HepG2 (cell line): ENCODE measurements around the gene COQ3. TPM values are rescaled to one million over a fixed set of nuclear protein-coding genes. Genes with fewer than 3 reads are reported as not detected.
A peak's percentile ranks its signal among the peaks of the same experiment; 100 is the strongest.

Experiments
- ATAC-seq: fragments of 200-7000 bp; cut with Tn5 transposase; 3 replicates; pipeline ENCODE4 v1.9.1; 2020; ENCODE audit warnings: mild to moderate bottlenecking, moderate library complexity
- BruUV-seq: library from RNA; stranded (reverse); fragments of 400-500 nt; replicated peaks from 2 replicates; lab custom pipeline; 2021; lab: Mats Ljungman, UMichigan
- CTCF ChIA-PET: fragments of 300-600 bp; formaldehyde crosslinking; extraction: SDS; loops from one replicate; lab custom pipeline; 2021; ENCODE audit warnings: low total read pairs, inconsistent platforms, low intra/inter-chr PET ratio; lab: Yijun Ruan, JAX
- POLR2A ChIA-PET: fragments of 350-600 bp; sonication (Branson Sonifier 250); formaldehyde crosslinking; loops from one replicate; lab custom pipeline; 2020; ENCODE audit warnings: antibody characterized with exemption, inconsistent platforms; lab: Yijun Ruan, JAX
- DNase-seq: peaks from one replicate; pipeline ENCODE4 v3.0.0-alpha.2; 2015; ENCODE audit warnings: low spot score
- FAIRE-seq: peaks from 3 replicates; lab custom pipeline; 2011; peaks lifted over from hg19 to GRCh38; lab: Jason Lieb, UNC
- H2AFZ ChIP-seq: one replicate; pipeline ENCODE4 v1.6.1; 2011; ENCODE audit warnings: low read length, inconsistent platforms
- H3K27ac ChIP-seq: fragments of 300-600 bp; 3 replicates; pipeline ENCODE4 v1.8.0; 2011; ENCODE audit warnings: mixed run types, mild to moderate bottlenecking, mixed read lengths, low read length, inconsistent platforms; ENCODE audit not compliant: insufficient read depth; ENCODE audit errors: extremely low read length
- H3K27me3 ChIP-seq, 2 experiments: fragments of 200-600 bp in 1 of 2; 2 replicates in 1 of 2; 3 replicates in 1 of 2; pipeline versions ENCODE4 v1.6.0 to v1.8.0; 2011; ENCODE audit warnings: low read length in 2 of 2, mild to moderate bottlenecking in 2 of 2, moderate library complexity in 2 of 2, inconsistent platforms in 1 of 2; ENCODE audit not compliant: insufficient read depth in 2 of 2, control insufficient read depth in 1 of 2
- H3K36me3 ChIP-seq, 2 experiments: fragments of 200-600 bp in 1 of 2; replicated peaks in 1 of 2; 2 replicates in 1 of 2; 3 replicates in 1 of 2; pipeline versions ENCODE4 v1.5.1 to v1.8.0; 2011; ENCODE audit warnings: low read length in 2 of 2, inconsistent platforms in 1 of 2; ENCODE audit not compliant: insufficient read depth in 2 of 2, control insufficient read depth in 1 of 2
- H3K4me1 ChIP-seq: 2 replicates; pipeline ENCODE4 v1.5.1; 2012; ENCODE audit warnings: low read length, inconsistent platforms; ENCODE audit not compliant: insufficient read depth
- H3K4me2 ChIP-seq: 2 replicates; pipeline ENCODE4 v1.6.0; 2011; ENCODE audit warnings: low read depth, low read length, inconsistent platforms
- H3K4me3 ChIP-seq, 3 experiments: fragments of 200-600 bp in 1 of 3; sonication (generic), shearing (Covaris generic) in 1 of 3; replicated peaks in 1 of 3; 2 replicates each; pipeline ENCODE4 v1.5.1; 2011 to 2016; ENCODE audit warnings: low read length in 3 of 3, inconsistent platforms in 2 of 3, low read depth in 2 of 3, mild to moderate bottlenecking in 2 of 3, control low read depth in 1 of 3, mixed read lengths in 1 of 3; ENCODE audit not compliant: insufficient read depth in 1 of 3
- H3K79me2 ChIP-seq: one replicate; pipeline ENCODE4 v1.6.1; 2011; ENCODE audit warnings: low read length, inconsistent platforms; ENCODE audit not compliant: insufficient read depth
- H3K9ac ChIP-seq: 2 replicates; pipeline ENCODE4 v1.6.0; 2011; ENCODE audit warnings: mild to moderate bottlenecking, low read depth, low read length, inconsistent platforms; ENCODE audit not compliant: insufficient read depth
- H3K9me3 ChIP-seq: 2 replicates; pipeline ENCODE4 v1.5.1; 2012; ENCODE audit warnings: mild to moderate bottlenecking, low read length
- H4K20me1 ChIP-seq: 2 replicates; pipeline ENCODE4 v1.6.0; 2011; ENCODE audit warnings: inconsistent platforms, mild to moderate bottlenecking, low read length, moderate library complexity; ENCODE audit not compliant: insufficient read depth
- KMT2B ChIP-seq: IDR thresholded peaks from 2 replicates; pipeline ENCODE4 v1.6.1; 2016; ENCODE audit warnings: missing genetic modification reagents, missing compliant biosample characterization
- PRDM15 ChIP-seq: sonication (generic); formaldehyde crosslinking; IDR thresholded peaks from 2 replicates; pipeline ENCODE4 v1.4.0; 2020; ENCODE audit warnings: missing genetic modification reagents
- ZNF317 ChIP-seq: sonication (generic); formaldehyde crosslinking; IDR thresholded peaks from 2 replicates; pipeline ENCODE4 v1.5.0; 2020; ENCODE audit warnings: mild to moderate bottlenecking, missing genetic modification reagents
- WGBS: methylation state at CpG from one replicate; pipeline ENCODE4 v1.1.6; 2017; ENCODE audit warnings: low lambda C conversion rate; 5-methylcytosine and 5-hydroxymethylcytosine counted together
- in situ Hi-C: cut with HindIII; loops from 2 replicates; pipeline ENCODE4 v1.10.0; 2017; ENCODE audit warnings: low pct_unique_long_range_greater_than_20kb; ENCODE audit not compliant: extremely low pct_ligation_motif_present
- intact Hi-C: fragments of 100-400 bp; cut with micrococcal nuclease; formaldehyde crosslinking; loops from one replicate; pipeline ENCODE4 v1.10.0; 2022; ENCODE audit not compliant: unreplicated experiment
- polyA plus RNA-seq, 8 experiments: library from polyadenylated mRNA; depleted of rRNA in 3 of 8; stranded (reverse) in 7 of 8; unstranded in 1 of 8; fragments of >200 nt; fragmentation: Illumina TruSeq in 4 of 8; extraction: Trizol in 4 of 8; gene quantifications; 2 replicates each; pipeline versions ENCODE4 v1.2.1 to v1.2.3, GENCODE V29; 2011 to 2016; ENCODE audit warnings: low read depth in 4 of 8, missing spikeins in 1 of 8, mixed read lengths in 1 of 8; ENCODE audit not compliant: insufficient read depth in 1 of 8
- total RNA-seq, 5 experiments: library from RNA; depleted of rRNA; stranded (reverse); fragments of >200 nt; fragmentation: Illumina TruSeq; extraction: Trizol; gene quantifications; 2 replicates each; pipeline ENCODE4 v1.2.3, GENCODE V29; 2016; ENCODE audit warnings: low read depth in 1 of 5

Gene COQ3
- total and polyA plus RNA-seq, 2 of the 13 experiments (the other 11 are each of a cell fraction or from before 2014, with no cell fraction given), result 5.3 to 20.5 TPM

GRCh38 chr6:99345164-99345563 is 48.8 kb downstream of the COQ3 start:
- ChIA-PET CTCF (no interaction called here), POLR2A (no interaction called here)
- no peaks in the 10 kb centered on the region for H4K20me1 ChIP-seq
- no peaks in the 10 kb centered on the region for H3K9me3 ChIP-seq
- no peaks in the 10 kb centered on the region for H3K79me2 ChIP-seq
- WGBS, result 15% methylated on average over 4 of the region's 4 CpGs
- no peak for ATAC-seq
- H3K4me1 ChIP-seq, result peaks cover 8% of the 10 kb centered on the region
- H3K27me3 ChIP-seq, result peaks cover 0 to 17% of the 10 kb centered on the region in 2 experiments; a peak in 4 of 5 replicates
- no peaks in the 10 kb centered on the region for H3K36me3 ChIP-seq
- H3K27ac ChIP-seq, result no peak overlapping the region
- no peak overlapping the region for H3K9ac ChIP-seq
- no peak for TF ChIP-seq KMT2B
- BruUV-seq, result no TSS peak
- intact Hi-C loops, result no loop called here
- H3K4me3 ChIP-seq, result no peak overlapping the region
- in situ Hi-C loops, result loop anchor here (25.0 kb wide), 1 partner anchor 467 kb away; no protein-coding TSS in a partner anchor
- no peak for FAIRE-seq
- no peak for DNase-seq
- H2AFZ ChIP-seq, result no peak overlapping the region
- H3K4me2 ChIP-seq, result no peak overlapping the region

GRCh38 chr6:99344289-99344688 is 49.7 kb downstream of the COQ3 start:
- DNase-seq (peak; percentile 9), FAIRE-seq (no peak), ATAC-seq (no peak)
- no peak overlapping the region for H3K4me2 ChIP-seq
- H3K27ac ChIP-seq, result no peak overlapping the region
- intact Hi-C loops, result no loop called here
- H3K79me2 ChIP-seq, result no peaks in the 10 kb centered on the region
- H3K9ac ChIP-seq, result no peak overlapping the region
- 0 out of 2 replicates have a peak, but pooled peaks cover 5% of the 10 kb centered on the region for H3K4me1 ChIP-seq
- no peak overlapping the region for H2AFZ ChIP-seq
- POLR2A ChIA-PET, result no interaction called here
- in situ Hi-C loops, result loop anchor here (25.0 kb wide), 1 partner anchor 468 kb away; no protein-coding TSS in a partner anchor
- BruUV-seq, result no TSS peak
- no peaks in the 10 kb centered on the region for H3K9me3 ChIP-seq
- H3K27me3 ChIP-seq, result peaks cover 0 to 16% of the 10 kb centered on the region in 2 experiments; a peak in 3 of 5 replicates
- no peaks in the 10 kb centered on the region for H3K36me3 ChIP-seq
- no peaks in the 10 kb centered on the region for H4K20me1 ChIP-seq
- CTCF ChIA-PET, result no interaction called here
- WGBS, result under 1% methylated on average over 3 of the region's 3 CpGs
- no peak overlapping the region for H3K4me3 ChIP-seq
- no peak for TF ChIP-seq ZNF317 (CRISPR knock-in tag)
- TF ChIP-seq PRDM15 (CRISPR knock-in tag), result no peak
